B cell (primary cell): ENCODE data around the gene PTCD1. TPM values are rescaled to one million over a fixed set of nuclear protein-coding genes. Genes with fewer than 3 reads are reported as not detected.

Experiments used
- ATAC-seq: fragments of 200-7000 bp; cut with Tn5 transposase; one replicate; pipeline ENCODE4 v1.10.0; 2021; ENCODE audit warnings: low read depth, mild to moderate bottlenecking, moderate number of reproducible peaks, moderate library complexity
- CTCF ChIA-PET: fragments of 350-600 bp; sonication (Branson Sonifier 250); formaldehyde crosslinking; loops from one replicate; lab custom pipeline; 2021; ENCODE audit warnings: antibody characterized with exemption, inconsistent platforms; lab: Charles Lee
- POLR2A ChIA-PET: fragments of 350-600 bp; sonication (Branson Sonifier 250); formaldehyde crosslinking; loops from one replicate; lab custom pipeline; 2021; ENCODE audit warnings: antibody characterized with exemption; lab: Charles Lee
- DNase-seq: peaks from one replicate; pipeline ENCODE4 v3.0.0; 2013
- H2AFZ ChIP-seq: 2 replicates; pipeline ENCODE4 v1.6.1; 2012; ENCODE audit warnings: mild to moderate bottlenecking, low read depth, low read length; ENCODE audit not compliant: insufficient read depth, poor library complexity, severe bottlenecking
- H3K27ac ChIP-seq, 2 donors: 1 replicate in 1 of 2; 2 replicates in 1 of 2; pipeline ENCODE4 v1.5.1; 2012 to 2013; ENCODE audit warnings: low read length in 2 of 2, mild to moderate bottlenecking in 2 of 2, moderate library complexity in 1 of 2
- H3K27me3 ChIP-seq, 4 experiments: fragments of 200-600 bp in 1 of 4; sonication (generic) in 1 of 4; replicated peaks in 1 of 4; 1 replicate in 2 of 4; 2 replicates in 2 of 4; pipeline versions ENCODE4 v1.6.1 to v1.7.0; 2013 to 2016; ENCODE audit warnings: low read length in 3 of 4, mild to moderate bottlenecking in 2 of 4, mixed read lengths in 1 of 4, moderate library complexity in 1 of 4; ENCODE audit not compliant: insufficient read depth in 4 of 4, control insufficient read depth in 3 of 4; ENCODE audit errors: control extremely low read depth in 1 of 4
- H3K36me3 ChIP-seq, 2 experiments: replicated peaks in 1 of 2; 1 replicate in 1 of 2; 2 replicates in 1 of 2; pipeline versions ENCODE4 v1.6.1 to v1.7.1; 2013; ENCODE audit warnings: low read length in 1 of 2; ENCODE audit not compliant: insufficient read depth in 2 of 2, control insufficient read depth in 1 of 2; ENCODE audit errors: control extremely low read depth in 1 of 2, extremely low read depth in 1 of 2
- H3K4me1 ChIP-seq, 2 donors: fragments of 200-600 bp in 1 of 2; sonication (generic) in 1 of 2; 1 replicate in 1 of 2; 2 replicates in 1 of 2; pipeline versions ENCODE4 v1.5.1 to v1.6.1; 2013 to 2017; ENCODE audit warnings: low read length in 2 of 2; ENCODE audit not compliant: control insufficient read depth in 2 of 2, insufficient read depth in 2 of 2
- H3K4me2 ChIP-seq: replicated peaks from 2 replicates; pipeline ENCODE3; 2012; ENCODE audit warnings: mild to moderate bottlenecking, low read depth, low read length; ENCODE audit not compliant: poor library complexity, severe bottlenecking
- H3K4me3 ChIP-seq, 5 experiments: fragments of 200-600 bp in 1 of 5; sonication (generic) in 1 of 5; 1 replicate in 3 of 5; 2 replicates in 2 of 5; pipeline versions ENCODE4 v1.5.1 to v1.7.0; 2011 to 2016; ENCODE audit warnings: low read length in 4 of 5, mild to moderate bottlenecking in 4 of 5, low read depth in 2 of 5, control low read depth in 1 of 5, moderate library complexity in 1 of 5; ENCODE audit not compliant: insufficient read depth in 1 of 5; ENCODE audit errors: control extremely low read depth in 1 of 5, extremely low read depth in 1 of 5
- H3K79me2 ChIP-seq: fragments of 200-600 bp; sonication (generic); one replicate; pipeline ENCODE4 v1.6.0; 2016; ENCODE audit warnings: low read length; ENCODE audit not compliant: control insufficient read depth, insufficient read depth
- H3K9ac ChIP-seq: fragments of 200-600 bp; sonication (generic); 2 replicates; pipeline ENCODE4 v1.6.1; 2017; ENCODE audit warnings: mild to moderate bottlenecking, low read length, moderate library complexity
- H3K9me3 ChIP-seq, 3 donors: one replicate each; pipeline versions ENCODE4 v1.6.1 to v1.7.1; 2013; ENCODE audit warnings: low read length in 2 of 3; ENCODE audit not compliant: control insufficient read depth in 2 of 3, insufficient read depth in 1 of 3; ENCODE audit errors: control extremely low read depth in 1 of 3
- H4K20me1 ChIP-seq: 2 replicates; pipeline ENCODE4 v1.6.0; 2012; ENCODE audit warnings: mild to moderate bottlenecking, low read length; ENCODE audit not compliant: insufficient read depth, control insufficient read depth, poor library complexity, severe bottlenecking
- H3K27ac Mint-ChIP-seq: one replicate; pipeline ENCODE4 v1.8.0; 2021; ENCODE audit warnings: mixed read lengths
- H3K27me3 Mint-ChIP-seq: one replicate; pipeline ENCODE4 v1.8.0; 2021; ENCODE audit warnings: mixed read lengths
- H3K4me1 Mint-ChIP-seq: one replicate; pipeline ENCODE4 v1.8.0; 2021; ENCODE audit warnings: mixed read lengths
- H3K4me3 Mint-ChIP-seq: one replicate; pipeline ENCODE4 v1.8.0; 2021; ENCODE audit warnings: mixed read lengths
- H3K9me3 Mint-ChIP-seq: one replicate; pipeline ENCODE4 v1.8.0; 2022; ENCODE audit warnings: mixed read lengths; ENCODE audit not compliant: insufficient read depth
- CTCF ChIP-seq: fragments of 200-600 bp; IDR thresholded peaks from one replicate; pipeline ENCODE4 v1.8.0; 2022; ENCODE audit warnings: antibody characterized with exemption, mild to moderate bottlenecking
- EZH2 ChIP-seq: IDR thresholded peaks from 2 replicates; pipeline ENCODE4 v1.6.1; 2012; ENCODE audit warnings: borderline replicate concordance, low read depth, mild to moderate bottlenecking, moderate library complexity, low read length; ENCODE audit not compliant: insufficient read depth, poor library complexity, severe bottlenecking
- WGBS: methylation state at CpG from one replicate; pipeline ENCODE4 v1.1.5; 2013; ENCODE audit warnings: missing lambda C conversion rate; ENCODE audit not compliant: insufficient coverage; 5-methylcytosine and 5-hydroxymethylcytosine counted together
- intact Hi-C: fragments of 100-400 bp; cut with micrococcal nuclease; formaldehyde crosslinking; loops from one replicate; pipeline ENCODE4 v1.10.0; 2022
- polyA plus RNA-seq: library from polyadenylated mRNA; depleted of rRNA; stranded (reverse); fragments of >200 nt; gene quantifications from 2 replicates; pipeline ENCODE4 v1.2.3, GENCODE V29; 2012
- total RNA-seq, 2 donors: library from RNA; stranded (reverse); fragments of 120-200 nt in 1 of 2; gene quantifications; 1 replicate in 1 of 2; 2 replicates in 1 of 2; pipeline versions ENCODE4 v1.2.3 to v1.2.4, GENCODE V29; 2013 to 2022

The PTCD1 gene
- total and polyA plus RNA-seq, 2 donors (not counting 1 experiment from before 2014, with no cell fraction given), result 9.7 to 14.8 TPM

- H3K27ac Mint-ChIP-seq, result no peak overlapping the region
- WGBS, result 96% methylated on average over 28 of the region's 29 CpGs
- no peak for TF ChIP-seq EZH2
- TF ChIP-seq CTCF, result no peak
- H3K9me3 ChIP-seq, result no peaks in the 10 kb centered on the region
- H3K36me3 ChIP-seq, result peaks cover 14 to 57% of the 10 kb centered on the region in 2 experiments
- no peaks in the 10 kb centered on the region for H3K27me3 Mint-ChIP-seq
- H3K4me3 ChIP-seq, result no peak overlapping the region
- H3K79me2 ChIP-seq, result peaks cover 22% of the 10 kb centered on the region
- no peaks in the 10 kb centered on the region for H3K9me3 Mint-ChIP-seq
- no peak overlapping the region for H3K4me3 Mint-ChIP-seq
- no peak overlapping the region for H2AFZ ChIP-seq
- peaks cover 41% of the 10 kb centered on the region for H4K20me1 ChIP-seq
- POLR2A ChIA-PET, result no interaction called here
- H3K4me2 ChIP-seq, result no peak overlapping the region
- intact Hi-C loops, result no loop called here
- no peaks in the 10 kb centered on the region for H3K4me1 Mint-ChIP-seq
- no peaks in the 10 kb centered on the region for H3K27me3 ChIP-seq
- H3K27ac ChIP-seq, result no peak overlapping the region
- H3K9ac ChIP-seq, result no peak overlapping the region
- H3K4me1 ChIP-seq, result no peaks in the 10 kb centered on the region
- no peak for ATAC-seq
- no peak for DNase-seq
- CTCF ChIA-PET, result no interaction called here
Measured at GRCh38 chr7:99419323-99420021, 19.1 kb downstream of the PTCD1 start.

GRCh38 chr7:99418260-99418659 is 20.3 kb downstream of the PTCD1 start:
- peaks cover 31% of the 10 kb centered on the region for H3K79me2 ChIP-seq
- no peaks in the 10 kb centered on the region for H3K27me3 ChIP-seq
- no peaks in the 10 kb centered on the region for H3K9me3 ChIP-seq
- Mint-ChIP-seq H3K27ac (no peak overlapping the region), H3K4me1 (no peaks in the 10 kb centered on the region), H3K27me3 (no peaks in the 10 kb centered on the region), H3K9me3 (no peaks in the 10 kb centered on the region), H3K4me3 (no peak overlapping the region)
- no peak for ATAC-seq
- intact Hi-C loops, result no loop called here
- no peak for DNase-seq
- no peak overlapping the region for H3K4me2 ChIP-seq
- no peak overlapping the region for H2AFZ ChIP-seq
- no peak for TF ChIP-seq EZH2
- no peak for TF ChIP-seq CTCF
- H3K27ac ChIP-seq, result no peak overlapping the region
- H3K36me3 ChIP-seq, result peaks cover 15 to 58% of the 10 kb centered on the region in 2 experiments
- no peaks in the 10 kb centered on the region for H3K4me1 ChIP-seq
- CTCF ChIA-PET, result interaction anchor here (0.6 kb wide), 1 partner anchor 72 kb away, joined by 4 read pairs; no protein-coding TSS in a partner anchor
- 97% methylated on average over 8 of the region's 9 CpGs for WGBS
- no peak overlapping the region for H3K4me3 ChIP-seq
- POLR2A ChIA-PET, result interaction anchor here (0.6 kb wide), 1 partner anchor 8 kb away, joined by 3 read pairs; no protein-coding TSS in a partner anchor
- H3K9ac ChIP-seq, result no peak overlapping the region
- peaks cover 45% of the 10 kb centered on the region for H4K20me1 ChIP-seq
